DMS 273 treated with DMSO at 0.1 percent for 48 hours (cell line): ENCODE data around the gene GAD1.

ENCODE experiments used
- DNase-seq: peaks from one replicate; lab custom pipeline; 2025; lab: John Stamatoyannopoulos, UW

Gene GAD1

DNA sequence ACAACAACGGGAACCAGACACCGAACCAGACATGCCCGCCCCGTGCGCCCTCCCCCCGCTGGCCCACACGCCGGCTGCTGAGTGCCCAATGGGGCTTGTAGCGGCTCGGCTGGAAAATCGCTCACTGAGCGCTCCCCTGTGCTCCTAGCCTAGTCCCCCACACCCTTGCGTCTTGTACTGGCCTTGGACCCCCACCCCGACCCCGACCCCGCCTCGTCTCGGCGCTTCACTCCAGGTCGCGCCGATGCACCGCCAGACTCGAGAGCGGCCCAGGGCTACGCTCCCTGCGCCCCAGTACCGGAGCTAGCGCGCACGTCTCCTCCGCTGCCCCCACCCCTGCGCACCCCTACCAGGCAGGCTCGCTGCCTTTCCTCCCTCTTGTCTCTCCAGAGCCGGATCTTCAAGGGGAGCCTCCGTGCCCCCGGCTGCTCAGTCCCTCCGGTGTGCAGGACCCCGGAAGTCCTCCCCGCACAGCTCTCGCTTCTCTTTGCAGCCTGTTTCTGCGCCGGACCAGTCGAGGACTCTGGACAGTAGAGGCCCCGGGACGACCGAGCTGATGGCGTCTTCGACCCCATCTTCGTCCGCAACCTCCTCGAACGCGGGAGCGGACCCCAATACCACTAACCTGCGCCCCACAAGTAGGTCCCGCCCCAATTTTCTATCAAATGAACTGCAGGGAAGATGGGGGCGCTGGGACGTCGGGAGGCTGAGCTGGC lies 1.5 kb downstream of the GAD1 start:
- no peak for DNase-seq

GRCh38 chr2:170818752-170819470 lies 2.2 kb downstream of the GAD1 start:
- DNase-seq = no peak

DNA sequence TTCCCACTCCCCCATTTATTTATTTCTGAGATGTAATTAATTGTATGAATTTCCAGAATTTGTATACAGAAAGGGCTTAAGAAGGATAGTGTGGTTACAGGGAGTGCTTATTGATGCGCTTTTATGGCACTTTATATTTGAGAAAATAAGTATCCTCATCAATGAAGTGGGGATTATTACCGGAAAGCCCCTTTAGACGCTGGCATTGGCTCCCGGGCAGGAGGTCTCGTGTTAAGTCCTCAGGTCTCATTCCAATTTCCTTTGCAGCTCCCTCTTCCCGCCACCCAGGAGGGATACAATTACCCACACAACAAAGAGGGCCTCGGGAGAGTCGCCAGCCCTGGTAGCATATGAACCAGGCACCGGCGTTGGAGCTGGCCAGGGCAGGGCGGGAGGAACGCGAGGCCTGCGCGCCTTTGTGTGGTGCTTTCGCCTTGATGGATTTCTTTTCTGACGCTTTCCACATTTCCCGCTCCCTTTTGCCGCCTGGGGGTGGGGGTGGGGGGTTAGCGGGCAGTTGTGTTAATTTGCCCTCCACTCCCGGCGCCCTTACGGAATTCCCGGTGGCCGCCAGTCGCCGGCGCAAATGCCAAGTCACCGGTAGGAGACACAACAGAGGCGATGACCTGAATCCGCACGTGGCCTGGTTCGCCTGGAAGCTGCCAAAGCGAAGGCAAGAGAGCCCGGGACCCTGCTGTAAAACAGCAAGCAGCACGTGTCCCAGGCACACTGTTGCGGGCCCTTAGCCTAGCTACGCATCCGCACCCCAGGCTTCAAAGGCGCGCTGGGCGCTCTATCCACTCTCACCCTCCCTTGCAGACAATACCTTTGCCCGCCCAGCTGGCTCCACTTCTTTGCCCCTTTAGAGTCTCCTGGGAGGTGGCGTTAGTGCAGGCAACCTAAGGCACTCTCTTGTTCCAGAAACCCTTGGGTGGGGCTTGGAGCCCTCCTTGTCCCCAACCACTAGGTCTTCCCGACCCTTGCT lies 3.3 kb downstream of the GAD1 start:
- DNase-seq = no peak

DNA sequence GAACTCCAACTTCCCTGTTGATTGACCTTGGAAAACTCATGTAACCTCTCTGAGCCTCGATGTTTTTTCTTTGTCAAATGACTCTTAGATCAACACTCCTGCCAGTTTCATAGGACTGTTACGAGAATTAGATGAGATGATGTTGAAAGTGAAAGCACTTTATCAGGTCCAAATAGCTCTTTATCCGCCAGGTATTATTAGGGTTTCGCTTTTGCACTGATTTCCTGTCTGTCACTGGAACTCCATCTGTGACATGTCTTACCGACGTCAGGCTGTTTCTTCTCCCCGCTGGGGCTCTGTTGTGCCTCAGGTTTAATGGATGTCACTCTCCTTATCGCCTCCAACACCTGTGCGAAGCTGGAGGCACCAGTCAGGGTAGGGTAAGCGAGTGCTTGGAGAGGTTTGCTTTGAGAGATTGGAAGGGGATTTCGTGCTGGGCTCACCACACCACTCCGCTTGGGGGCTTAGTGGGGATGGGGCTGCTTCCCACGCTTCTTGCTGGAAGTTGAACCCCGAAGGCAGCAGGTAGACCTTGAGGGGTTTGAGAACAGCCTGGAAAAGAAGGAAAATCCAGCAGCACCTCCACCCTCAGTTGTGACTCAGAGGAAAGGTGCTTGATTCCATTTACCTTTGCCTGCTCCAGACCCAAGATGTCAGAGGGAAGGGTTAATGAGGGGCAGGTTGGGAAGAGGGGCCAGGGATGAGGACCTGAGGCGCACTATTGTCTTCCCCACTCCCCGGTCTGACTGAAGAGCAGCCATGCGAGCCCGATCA lies 4.3 kb downstream of the GAD1 start:
- DNase-seq = no peak

DNA sequence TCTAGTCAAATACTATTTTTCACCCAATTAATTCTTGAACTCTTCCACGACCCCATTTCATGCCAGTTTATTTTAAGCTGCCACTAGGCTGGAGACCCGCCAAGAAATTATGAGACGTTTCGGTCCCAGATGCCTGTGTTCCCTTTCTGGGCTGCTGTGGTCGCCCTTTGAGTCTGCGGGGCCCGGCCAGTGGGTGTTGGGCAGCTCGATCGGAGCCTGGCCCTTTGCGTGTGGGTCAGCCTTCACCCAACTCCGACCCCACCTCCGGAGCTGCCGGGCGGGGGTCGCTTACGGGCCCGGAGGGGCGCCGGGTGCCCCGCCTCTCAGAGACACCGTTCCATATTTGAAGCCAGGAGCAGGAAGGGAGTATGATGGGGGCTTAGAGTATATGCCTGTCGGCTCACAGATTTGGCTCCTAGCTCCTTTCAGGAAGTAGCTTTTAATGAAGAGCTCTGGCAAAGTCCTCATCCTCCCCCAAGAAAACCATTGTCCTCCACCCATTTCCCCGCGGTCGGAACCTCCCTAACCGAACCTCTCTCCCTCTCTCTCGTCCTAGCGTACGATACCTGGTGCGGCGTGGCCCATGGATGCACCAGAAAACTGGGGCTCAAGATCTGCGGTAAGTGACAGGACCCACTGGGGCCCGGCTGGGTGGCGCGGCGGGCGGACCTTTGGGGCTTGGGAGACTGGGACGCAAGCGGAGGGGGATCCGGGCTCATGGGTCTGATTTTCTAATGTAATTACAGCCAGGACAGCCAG lies 5.0 kb downstream of the GAD1 start:
- no peak for DNase-seq

DNA sequence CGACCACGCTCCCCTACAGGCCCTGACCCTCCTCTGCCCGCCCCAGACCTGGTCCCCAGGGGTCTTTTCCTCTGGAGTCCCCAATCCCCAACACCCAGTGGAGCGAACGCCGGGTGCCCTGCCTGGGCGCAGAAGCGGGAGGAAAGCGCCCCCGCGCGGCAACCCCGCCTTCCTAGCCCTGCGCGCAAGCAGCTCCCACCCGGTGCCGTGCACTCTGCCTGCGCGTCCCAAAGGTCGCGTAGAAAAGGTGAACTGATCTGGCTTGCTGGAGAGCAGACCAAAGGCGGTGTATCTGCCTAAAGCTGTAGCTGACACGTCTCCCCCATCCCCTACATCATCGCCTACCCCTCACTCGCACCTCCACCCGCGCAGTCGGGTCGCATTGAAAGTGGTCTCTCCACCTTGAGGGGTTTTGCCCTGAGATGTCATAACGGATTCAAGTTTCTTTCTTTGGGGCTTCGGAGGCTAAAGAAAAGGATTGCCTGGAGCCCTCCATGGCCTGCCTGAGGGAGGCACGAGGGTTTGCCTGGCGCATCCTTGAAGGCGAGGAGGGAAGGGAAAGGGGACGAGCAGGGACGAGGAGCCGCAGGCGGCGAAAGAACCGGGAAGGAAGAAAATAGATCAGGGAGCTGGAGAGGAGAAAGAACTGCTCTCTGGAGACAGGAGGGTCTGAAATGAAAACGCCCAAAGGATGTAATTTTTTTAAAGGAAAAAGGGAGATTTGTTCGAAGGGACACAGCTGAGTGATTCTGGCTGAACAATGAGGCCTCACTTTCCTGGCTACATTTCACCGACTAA lies 5.8 kb downstream of the GAD1 start:
- DNase-seq = no peak

- DNase-seq = no peak
Observed at GRCh38 chr2:170823088-170823897, 6.6 kb downstream of the GAD1 start.

DNA sequence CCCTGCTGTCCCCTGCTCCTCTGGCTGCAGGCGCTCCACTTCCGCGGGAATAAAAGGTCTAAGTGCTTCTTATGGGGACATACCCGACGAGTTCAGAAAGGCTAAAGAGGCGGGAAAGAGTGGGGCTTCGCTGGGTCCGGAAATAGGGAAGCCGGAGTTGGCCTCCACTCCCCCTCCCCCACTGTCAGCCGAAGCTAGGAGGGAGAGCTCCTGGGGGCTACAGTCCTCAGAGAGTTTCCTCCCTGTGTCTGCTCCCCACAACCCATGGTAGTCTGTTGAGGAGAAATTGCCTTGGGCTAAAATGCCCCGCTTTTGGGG lies 7.2 kb downstream of the GAD1 start:
- DNase-seq = no peak

- no peak for DNase-seq
Observed at GRCh38 chr2:170824526-170825015, 7.9 kb downstream of the GAD1 start.

GRCh38 chr2:170827841-170828532 lies 11.3 kb downstream of the GAD1 start:
- no peak for DNase-seq

DNA sequence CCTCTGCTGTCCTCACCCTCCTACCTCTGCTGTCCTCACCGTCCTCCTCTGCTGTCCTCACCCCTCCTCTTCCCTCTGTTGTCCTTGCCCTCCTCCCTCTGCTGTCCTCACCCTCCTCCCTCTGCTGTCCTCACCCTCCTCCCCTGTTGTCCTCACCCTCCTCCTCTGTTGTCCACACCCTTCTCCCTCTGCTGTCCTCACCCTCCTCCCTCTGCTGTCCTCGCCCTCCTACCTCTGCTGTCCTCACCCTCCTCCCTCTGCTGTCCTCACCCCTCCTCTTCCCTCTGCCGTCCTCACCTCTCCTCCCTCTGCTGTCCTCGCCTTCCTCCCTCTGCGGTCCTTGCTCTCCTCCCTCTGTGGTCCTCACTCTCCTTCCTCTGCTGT lies 11.8 kb downstream of the GAD1 start:
- DNase-seq = no peak

GRCh38 chr2:170829036-170829435 lies 12.3 kb downstream of the GAD1 start:
- DNase-seq = no peak

DNA sequence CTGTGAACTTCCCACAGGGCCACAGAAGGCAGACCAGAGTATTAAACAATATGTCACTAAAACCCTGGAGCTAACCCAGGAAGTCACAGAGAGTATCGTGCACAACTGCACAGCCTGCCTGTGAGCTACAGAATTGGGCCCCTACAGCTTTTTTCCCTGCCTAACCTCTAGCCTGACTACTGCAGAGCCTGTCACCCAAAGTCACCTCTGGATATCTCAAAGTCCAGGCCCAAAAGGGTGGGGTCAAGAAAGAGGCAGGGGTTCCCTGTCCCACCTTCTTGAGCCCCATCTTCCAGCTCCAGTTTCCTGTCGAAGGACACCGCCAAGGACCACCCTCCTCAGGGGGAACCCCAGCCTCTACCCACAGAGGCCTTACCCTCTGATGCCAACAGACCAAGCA lies 13.5 kb downstream of the GAD1 start:
- DNase-seq = no peak

GRCh38 chr2:170831115-170831514 lies 14.4 kb downstream of the GAD1 start:
- DNase-seq = no peak

DNA sequence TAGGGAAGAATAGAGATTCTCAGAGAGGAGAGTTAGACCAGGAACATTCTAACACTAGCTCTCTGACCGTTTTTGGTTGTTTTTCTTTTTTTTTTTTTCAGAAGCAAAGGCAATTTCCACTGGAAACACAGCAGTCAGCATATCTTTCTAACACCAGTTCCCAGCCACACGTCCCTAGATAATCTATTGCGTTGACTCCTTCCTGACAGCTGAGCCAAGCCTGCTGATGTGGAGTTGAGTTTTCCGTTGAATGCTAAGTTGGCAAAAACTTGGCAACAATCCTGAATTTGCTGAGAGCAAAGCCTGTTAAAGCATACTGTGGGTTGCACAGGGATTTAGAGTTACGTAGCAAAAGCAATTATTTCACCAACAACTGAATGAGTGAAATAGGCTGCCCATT lies 19.3 kb downstream of the GAD1 start:
- no peak for DNase-seq

DNA sequence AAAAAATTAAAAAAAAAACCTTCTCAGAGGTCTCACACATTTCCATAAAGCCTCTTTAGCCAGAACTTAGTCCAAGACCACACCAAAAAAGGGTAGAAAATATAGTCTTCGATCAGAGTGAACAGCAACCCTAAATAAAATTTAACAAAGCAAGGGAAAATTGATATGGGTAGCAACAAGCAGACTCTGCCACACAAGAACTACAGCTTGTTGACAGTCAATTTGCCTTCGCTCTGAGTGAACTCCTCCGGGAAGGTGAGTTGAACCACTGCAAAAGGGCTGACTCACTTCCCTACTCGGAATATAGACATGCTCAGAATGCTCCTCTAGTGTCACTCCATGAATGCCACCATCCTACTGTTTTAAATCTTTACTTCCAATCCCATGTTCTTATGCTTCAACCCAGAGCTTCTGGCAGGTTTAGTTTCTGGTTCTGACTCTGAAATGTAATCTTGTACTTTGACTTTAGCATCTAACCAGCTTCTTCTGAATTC lies 24.1 kb downstream of the GAD1 start:
- no peak for DNase-seq

GRCh38 chr2:170842785-170843184 lies 26.1 kb downstream of the GAD1 start:
- DNase-seq = no peak

GRCh38 chr2:170843656-170844055 lies 27.0 kb downstream of the GAD1 start:
- DNase-seq = no peak

DNA sequence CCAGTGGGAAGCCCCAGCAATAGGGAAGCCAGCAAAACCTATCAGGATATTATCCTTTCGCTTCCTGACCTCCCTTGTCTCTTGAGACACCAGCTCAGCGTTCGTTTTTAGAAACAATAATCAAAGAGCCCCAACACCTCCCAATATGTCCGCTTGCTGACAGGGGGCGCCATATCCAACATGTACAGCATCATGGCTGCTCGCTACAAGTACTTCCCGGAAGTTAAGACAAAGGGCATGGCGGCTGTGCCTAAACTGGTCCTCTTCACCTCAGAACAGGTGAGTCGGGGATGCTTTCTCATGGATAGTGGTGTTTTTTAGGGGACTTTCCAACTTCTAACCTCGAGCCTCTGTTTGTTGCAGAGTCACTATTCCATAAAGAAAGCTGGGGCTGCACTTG lies 28.7 kb downstream of the GAD1 start:
- no peak for DNase-seq
